GM18909 (cell line): ENCODE measurements around the gene PRR29.
"Not testable (repeated sequence)": the region's sequence is repeated elsewhere in the genome, so short reads cannot be mapped to it uniquely, and the experiment has no call there.

Experiments used
- ATAC-seq: cut with Tn5 transposase; IDR thresholded peaks from one replicate; pipeline ENCODE4 v1.9.1; 2021; ENCODE audit warnings: mild to moderate bottlenecking; ENCODE audit not compliant: unreplicated experiment, poor library complexity

Gene PRR29

GRCh38 chr17:63973930-63974593, 24.1 kb upstream of the PRR29 start:
- ATAC-seq: no peak

- no peak for ATAC-seq
These were observed 23.5 kb upstream of the PRR29 start for GRCh38 chr17:63974594-63975192.

GRCh38 chr17:63975541-63976092, 22.5 kb upstream of the PRR29 start:
- no peak for ATAC-seq

GRCh38 chr17:63976702-63977101, 21.4 kb upstream of the PRR29 start:
- ATAC-seq: no peak

- ATAC-seq: no peak
These were observed 19.6 kb upstream of the PRR29 start for GRCh38 chr17:63978272-63979200.

GRCh38 chr17:63982641-63983040, 15.5 kb upstream of the PRR29 start:
- not testable (repeated sequence) for ATAC-seq

- no peak for ATAC-seq
These were observed 14.8 kb upstream of the PRR29 start for GRCh38 chr17:63983320-63983719.

- ATAC-seq: no peak
These were observed 13.9 kb upstream of the PRR29 start for GRCh38 chr17:63984236-63984635.

- no peak for ATAC-seq
These were observed 13.3 kb upstream of the PRR29 start for GRCh38 chr17:63984651-63985386.

- ATAC-seq: no peak
These were observed 12.6 kb upstream of the PRR29 start for GRCh38 chr17:63985387-63986140.

GRCh38 chr17:63986821-63987220, 11.3 kb upstream of the PRR29 start:
- ATAC-seq: no peak

GRCh38 chr17:63987221-63988126, 10.7 kb upstream of the PRR29 start:
- no peak for ATAC-seq

GRCh38 chr17:63988127-63988478, 10.0 kb upstream of the PRR29 start:
- no peak for ATAC-seq

- ATAC-seq: no peak
These were observed 9.2 kb upstream of the PRR29 start for GRCh38 chr17:63988741-63989621.

- no peak for ATAC-seq
These were observed 8.4 kb upstream of the PRR29 start for GRCh38 chr17:63989622-63990345.

- no peak for ATAC-seq
These were observed 6.5 kb upstream of the PRR29 start for GRCh38 chr17:63991611-63992010.

GRCh38 chr17:63993368-63993985, 4.7 kb upstream of the PRR29 start:
- no peak for ATAC-seq
